GM12874 (cell line): Measurements from ENCODE around the gene LYZL4.

Source experiments
- CTCF ChIP-seq: IDR thresholded peaks from 2 replicates; pipeline ENCODE4 v1.5.1; 2011; ENCODE audit warnings: low read depth, mild to moderate bottlenecking, control low read depth, low read length, moderate library complexity; ENCODE audit not compliant: insufficient read depth

The LYZL4 gene

GRCh38 chr3:42410370-42411131, at the start of gene LYZL4:
Gene LYZL4, minus strand, starts transcription at chr3:42410610. Its CDS starts 3,359 bp downstream, at chr3:42407251.
- no peak for TF ChIP-seq CTCF

- TF ChIP-seq CTCF = no peak
Measured at GRCh38 chr3:42459151-42459550, 48.7 kb upstream of the LYZL4 start.

GRCh38 chr3:42456211-42456610, 45.8 kb upstream of the LYZL4 start:
- TF ChIP-seq CTCF = no peak

GRCh38 chr3:42451546-42452230, 41.3 kb upstream of the LYZL4 start:
- no peak for TF ChIP-seq CTCF

- no peak for TF ChIP-seq CTCF
Measured at GRCh38 chr3:42451116-42451515, 40.7 kb upstream of the LYZL4 start.

GRCh38 chr3:42450567-42450966, 40.2 kb upstream of the LYZL4 start:
- no peak for TF ChIP-seq CTCF

- no peak for TF ChIP-seq CTCF
Measured at GRCh38 chr3:42447481-42447880, 37.1 kb upstream of the LYZL4 start.
